ENCODE measurements around the gene PHLDA2.

Gene PHLDA2, protein sequence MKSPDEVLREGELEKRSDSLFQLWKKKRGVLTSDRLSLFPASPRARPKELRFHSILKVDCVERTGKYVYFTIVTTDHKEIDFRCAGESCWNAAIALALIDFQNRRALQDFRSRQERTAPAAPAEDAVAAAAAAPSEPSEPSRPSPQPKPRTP

DNA sequence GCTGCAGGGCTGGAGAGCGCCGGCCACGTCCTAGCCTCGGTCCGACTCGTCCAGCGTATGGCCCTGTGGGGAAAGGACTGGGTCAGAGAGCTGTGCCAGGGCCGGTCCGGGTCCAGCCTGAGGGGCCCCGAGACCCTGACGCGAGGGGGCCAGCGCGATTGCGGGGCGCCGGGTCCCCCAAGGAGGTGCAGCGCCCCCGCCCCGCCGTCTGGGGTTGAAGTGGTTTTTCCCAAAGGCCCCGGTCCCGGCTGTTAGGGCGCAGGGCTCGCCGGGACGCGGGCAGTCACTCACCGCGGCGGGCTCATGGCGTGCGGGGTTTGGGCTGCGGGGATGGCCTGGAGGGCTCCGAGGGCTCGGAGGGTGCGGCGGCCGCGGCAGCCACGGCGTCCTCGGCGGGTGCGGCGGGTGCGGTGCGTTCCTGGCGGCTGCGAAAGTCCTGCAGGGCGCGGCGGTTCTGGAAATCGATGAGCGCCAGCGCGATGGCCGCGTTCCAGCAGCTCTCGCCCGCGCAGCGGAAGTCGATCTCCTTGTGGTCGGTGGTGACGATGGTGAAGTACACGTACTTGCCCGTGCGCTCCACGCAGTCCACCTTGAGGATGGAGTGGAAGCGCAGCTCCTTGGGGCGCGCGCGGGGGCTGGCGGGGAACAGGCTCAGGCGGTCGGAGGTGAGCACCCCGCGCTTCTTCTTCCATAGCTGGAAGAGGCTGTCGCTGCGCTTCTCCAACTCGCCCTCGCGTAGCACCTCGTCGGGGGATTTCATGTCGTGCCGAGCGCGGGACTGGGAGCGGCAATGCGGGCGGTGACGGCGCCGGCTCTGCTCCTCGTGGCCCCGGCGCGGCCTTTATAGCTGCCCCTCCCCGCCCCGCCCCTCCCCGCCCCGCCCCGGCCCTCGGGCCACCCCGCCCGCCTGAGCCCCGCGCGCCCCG is at the start of gene PHLDA2:
PHLDA2 (minus strand) TSS at position 816 of the 926 bp plus-strand sequence; CDS start at position 760, 56 bp downstream.
- peak; percentile 81 for DNase-seq

GRCh38 chr11:2977113-2977512 is 47.9 kb upstream of the PHLDA2 start:
- DNase-seq, result no peak

DNA sequence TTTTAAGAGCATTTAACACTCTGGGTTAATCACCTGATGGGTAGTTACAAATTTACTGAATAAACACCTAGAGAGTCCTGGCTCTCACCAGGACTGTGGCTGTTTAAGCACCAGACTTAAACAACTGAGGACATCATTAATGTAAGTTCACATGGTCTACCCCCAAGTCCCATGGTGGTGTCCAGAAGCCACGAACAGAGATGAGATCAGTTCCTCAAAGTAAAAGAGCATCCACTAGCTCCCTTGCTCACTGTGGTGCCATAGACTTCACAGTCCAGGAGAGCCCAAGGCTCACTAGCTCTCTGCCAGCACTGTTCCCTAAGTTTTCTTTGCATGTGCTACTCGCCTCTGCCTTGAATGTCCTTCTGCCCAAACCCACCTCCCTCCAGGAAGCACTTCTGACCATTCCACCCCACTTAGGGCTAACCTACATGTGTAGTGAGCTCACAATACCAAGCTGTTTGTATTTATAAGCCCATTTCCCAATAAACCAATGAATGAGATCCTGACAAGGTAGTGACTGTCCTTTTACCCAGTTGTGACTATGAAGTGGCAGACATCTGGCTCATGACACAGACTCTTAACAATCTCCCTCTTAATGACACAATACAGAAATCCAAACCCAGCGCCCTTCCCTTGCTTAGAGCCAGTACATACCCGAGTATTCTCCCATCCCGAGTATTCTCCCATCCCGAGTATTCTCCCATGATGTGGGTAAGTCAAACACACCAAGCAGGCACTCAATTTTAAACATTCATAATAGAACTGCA is 47.3 kb upstream of the PHLDA2 start:
- DNase-seq, result no peak

DNA sequence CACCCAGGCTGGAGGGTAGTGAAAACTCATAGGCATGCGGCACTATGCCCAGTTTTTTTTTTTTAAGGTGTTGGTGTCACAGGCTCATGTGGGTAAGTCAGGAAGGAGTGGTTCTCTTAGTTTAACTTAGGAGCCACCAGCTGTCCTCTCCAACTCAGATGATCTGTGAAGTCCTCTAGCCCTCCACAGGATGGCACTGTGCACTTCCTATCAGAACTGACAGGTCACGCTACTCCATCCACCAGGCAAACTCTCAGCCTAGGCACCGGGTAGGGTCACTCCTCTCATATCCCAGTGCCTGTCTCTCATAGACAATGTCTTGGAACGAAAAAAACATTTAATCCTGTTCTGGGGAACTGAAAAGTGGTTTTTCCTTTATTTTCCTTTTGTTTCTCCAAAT is 46.4 kb upstream of the PHLDA2 start:
- DNase-seq, result peak; percentile 33

DNA sequence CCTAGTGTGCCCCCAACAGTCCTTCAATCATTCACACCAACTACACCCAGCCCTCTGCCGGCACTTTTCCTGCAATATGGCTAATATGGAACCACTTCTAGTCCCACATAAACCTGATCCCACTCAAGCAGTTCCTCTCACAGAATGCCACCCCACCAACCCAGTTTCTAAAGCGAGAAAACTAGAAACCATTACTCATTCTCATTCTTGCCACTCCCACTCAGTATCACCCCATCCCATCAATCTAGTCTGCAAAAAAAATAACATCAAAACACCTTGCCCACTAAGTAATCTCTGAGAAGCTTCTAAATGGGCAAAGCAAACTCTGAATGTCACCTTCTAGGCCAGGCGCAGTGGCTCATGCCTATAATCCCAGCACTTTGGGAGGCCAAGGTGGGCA is 45.1 kb upstream of the PHLDA2 start:
- no peak for DNase-seq

- DNase-seq, result no peak
These were observed 39.2 kb upstream of the PHLDA2 start for GRCh38 chr11:2968341-2968900.

- DNase-seq, result no peak
These were observed 35.6 kb upstream of the PHLDA2 start for GRCh38 chr11:2964782-2965181.

DNA sequence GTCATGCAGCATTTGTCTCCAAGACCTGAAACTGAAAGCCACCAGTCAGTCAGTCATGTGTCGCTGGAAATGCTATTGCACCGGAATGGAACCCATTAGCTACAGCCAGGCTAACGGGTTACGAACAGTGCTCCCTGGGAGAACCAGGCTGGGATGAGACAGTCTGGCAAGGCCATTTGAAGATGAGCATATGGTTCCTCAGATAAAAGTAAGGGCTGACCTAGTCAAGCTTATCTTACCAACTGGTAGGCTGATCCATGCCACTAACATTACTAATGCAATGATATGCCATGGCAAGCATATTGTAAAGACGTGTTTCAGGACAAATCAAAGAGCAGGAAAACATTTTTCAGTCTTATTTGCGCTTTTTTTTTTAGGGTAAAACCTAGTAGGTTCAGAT is 34.5 kb upstream of the PHLDA2 start:
- no peak for DNase-seq

DNA sequence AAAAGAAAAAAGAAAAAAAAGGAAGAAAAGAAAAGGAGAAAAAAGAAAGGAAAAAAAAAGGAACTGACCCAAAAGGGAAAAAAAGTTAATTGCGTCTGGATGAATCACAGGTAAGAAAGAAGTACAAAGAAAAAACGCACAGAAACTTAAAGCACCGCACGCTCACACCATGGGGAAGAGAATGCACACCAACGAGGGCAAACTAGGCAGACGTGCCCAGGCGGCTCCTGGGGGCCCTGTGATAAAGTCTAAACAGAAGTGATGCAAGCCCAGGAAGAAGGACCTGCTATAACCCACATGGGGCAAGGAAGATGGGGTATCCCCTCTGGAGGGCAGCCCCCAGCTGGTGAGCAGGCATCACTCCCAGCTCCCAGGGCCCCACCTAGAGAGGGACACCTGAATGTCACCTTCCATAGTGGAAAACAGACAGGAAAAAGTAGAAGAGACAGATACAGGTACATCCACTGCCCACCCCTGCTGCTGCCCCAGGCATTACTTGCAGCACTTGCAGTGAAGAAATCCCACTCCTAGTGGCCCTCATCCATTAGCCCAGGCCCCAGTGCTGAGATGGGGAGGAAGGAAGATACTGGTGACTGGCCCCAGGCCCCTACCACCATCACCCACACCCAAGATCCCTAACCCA is 34.0 kb upstream of the PHLDA2 start:
- DNase-seq, result no peak

GRCh38 chr11:2961080-2961479 is 31.9 kb upstream of the PHLDA2 start:
- DNase-seq, result no peak

DNA sequence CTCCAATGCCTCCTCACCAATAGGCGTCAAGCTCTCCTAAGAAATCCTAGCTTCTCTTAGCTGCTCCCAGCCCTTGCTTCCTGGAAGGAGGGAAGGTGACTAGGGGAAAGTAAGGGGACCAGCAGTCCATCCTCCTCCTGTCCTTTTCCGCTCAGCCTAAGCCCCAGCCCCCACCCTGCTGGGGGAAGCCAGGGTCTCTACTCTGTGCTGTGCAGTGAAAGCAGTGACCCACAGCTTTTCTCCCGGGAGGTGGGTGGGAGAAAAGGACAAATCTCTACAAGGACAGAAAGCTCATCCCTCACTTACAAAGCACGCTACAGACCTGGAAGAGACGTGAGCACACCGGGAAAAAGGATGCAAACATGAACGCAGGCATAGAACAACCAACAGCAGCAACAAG is 30.9 kb upstream of the PHLDA2 start:
- no peak for DNase-seq

GRCh38 chr11:2958251-2958650 is 29.0 kb upstream of the PHLDA2 start:
- DNase-seq, result no peak

DNA sequence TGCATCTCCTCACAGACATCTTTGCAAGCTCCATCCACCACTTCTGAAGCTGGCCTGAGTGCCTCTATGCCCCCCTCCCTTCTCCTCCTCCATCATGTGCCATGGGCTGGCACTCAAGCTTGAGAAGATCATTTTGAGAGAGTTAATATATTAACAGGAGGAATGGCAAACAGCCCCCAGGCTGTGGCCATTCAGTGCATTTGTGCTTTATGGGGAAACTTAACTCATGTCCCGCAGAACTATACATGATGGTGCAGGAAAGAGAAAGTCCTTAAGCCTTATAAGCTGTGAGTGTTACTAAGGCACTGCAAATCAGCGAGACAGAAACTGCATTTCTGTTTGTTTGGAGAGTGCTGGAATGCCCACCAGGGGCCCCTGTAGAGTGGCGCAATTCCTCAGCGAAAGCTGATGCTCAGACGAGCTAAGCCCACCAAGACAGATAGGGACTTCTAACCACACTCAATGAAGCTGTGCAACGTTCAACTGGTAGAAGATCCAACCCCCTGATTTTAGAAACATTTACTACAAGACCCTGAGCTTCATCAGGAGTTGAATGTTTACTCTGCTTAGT is 26.8 kb upstream of the PHLDA2 start:
- DNase-seq, result no peak

- DNase-seq, result no peak
These were observed 25.0 kb upstream of the PHLDA2 start for GRCh38 chr11:2954263-2954662.

DNA sequence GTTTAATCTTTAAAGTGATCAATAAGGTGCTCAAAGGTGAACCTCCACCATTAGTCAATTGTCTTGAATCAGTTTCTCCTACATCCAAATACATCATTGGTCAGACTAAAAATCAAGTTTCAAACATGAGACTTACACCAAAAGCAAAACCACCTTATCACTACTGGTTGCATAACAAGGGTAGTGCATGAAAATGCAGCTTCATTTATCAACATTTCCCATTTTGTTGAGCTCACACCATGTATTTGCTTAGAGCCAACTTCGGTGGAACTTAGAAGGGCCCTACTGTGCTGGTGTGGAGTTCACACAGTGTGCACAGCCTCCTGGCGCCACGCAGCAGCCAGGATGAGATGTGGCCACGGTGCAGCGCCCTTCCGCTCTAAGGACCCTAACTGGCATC is 23.1 kb upstream of the PHLDA2 start:
- DNase-seq, result no peak

- DNase-seq, result no peak
These were observed 22.3 kb upstream of the PHLDA2 start for GRCh38 chr11:2951231-2952110.

DNA sequence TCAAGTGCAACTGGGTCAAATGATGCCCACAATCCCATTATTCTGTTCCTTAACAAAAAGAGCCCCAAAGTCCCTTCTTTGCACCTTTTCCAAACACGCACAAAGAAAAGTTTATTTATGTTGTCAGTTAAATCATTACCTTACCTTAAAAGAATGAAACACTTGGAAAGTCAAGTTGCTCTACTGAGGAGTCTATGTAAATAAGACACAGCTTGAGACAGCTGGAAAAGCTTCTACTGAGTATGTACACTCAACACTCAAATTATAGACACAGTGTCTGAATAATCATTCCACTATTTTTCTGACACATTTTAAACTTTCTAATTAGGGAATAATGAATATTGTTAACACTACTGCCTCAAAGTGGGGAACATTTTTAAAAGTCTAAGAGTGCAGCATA is 21.6 kb upstream of the PHLDA2 start:
- DNase-seq, result no peak

- DNase-seq, result no peak
These were observed 20.7 kb upstream of the PHLDA2 start for GRCh38 chr11:2949920-2950319.

DNA sequence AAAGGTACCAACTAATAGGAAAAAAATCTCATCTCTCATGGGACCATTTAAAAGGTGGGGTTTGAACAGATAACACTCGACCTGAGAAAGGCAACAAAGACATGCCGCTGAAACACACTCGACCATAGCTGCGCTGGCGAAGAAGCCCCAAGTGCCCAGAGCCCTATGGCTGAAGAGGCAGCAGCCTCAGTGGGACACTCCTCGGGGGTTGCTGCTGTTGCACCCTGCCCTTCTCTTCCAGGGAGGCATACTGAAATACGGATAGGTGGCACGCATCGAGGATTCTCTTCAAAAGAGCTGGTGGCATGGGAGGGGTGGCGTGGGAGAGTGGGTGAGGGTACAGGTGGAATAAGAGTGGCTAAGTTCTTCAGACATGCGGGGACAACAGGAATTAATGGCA is 18.5 kb upstream of the PHLDA2 start:
- DNase-seq, result no peak

DNA sequence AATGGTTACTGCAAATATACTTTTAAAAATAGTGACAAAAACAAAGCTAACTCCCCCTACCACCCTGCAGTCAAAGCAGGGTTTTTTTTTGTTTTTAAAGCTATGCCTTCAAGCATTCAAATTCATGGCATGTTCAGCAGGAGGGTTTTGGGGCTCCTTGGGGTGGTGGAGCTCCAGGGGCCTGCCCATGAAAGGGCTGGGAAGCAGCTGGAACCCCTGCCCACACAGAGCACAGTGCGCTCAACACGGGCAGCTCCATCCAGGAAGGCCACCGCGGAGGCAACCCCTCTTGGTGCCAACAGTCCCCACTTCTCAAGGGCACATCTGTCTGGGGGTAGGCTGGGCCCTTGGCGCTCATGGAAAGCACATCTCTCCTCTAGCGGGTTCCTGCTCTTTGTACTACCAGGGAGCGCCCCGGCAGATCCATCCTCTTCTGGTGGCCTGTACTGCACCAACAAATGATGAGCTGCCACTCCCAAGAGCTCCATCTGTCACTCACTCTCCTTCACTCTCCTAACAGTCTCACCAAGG is 16.6 kb upstream of the PHLDA2 start:
- DNase-seq, result no peak
